GM12873 (cell line): ENCODE measurements around the gene TINAG.

ENCODE experiments used
- CTCF ChIP-seq: IDR thresholded peaks from 2 replicates; pipeline ENCODE4 v1.5.1; 2012; ENCODE audit warnings: low read depth, mild to moderate bottlenecking, moderate library complexity, low read length, control low read depth; ENCODE audit not compliant: insufficient read depth; ENCODE audit errors: missing control alignments

Gene TINAG

GRCh38 chr6:54426995-54427394, 118.8 kb downstream of the TINAG start:
- no peak for TF ChIP-seq CTCF

GRCh38 chr6:54427396-54427937, 119.2 kb downstream of the TINAG start:
- TF ChIP-seq CTCF: no peak

- TF ChIP-seq CTCF: no peak
Observed at GRCh38 chr6:54428431-54428830, 120.2 kb downstream of the TINAG start.

GRCh38 chr6:54431466-54431865, 123.2 kb downstream of the TINAG start:
- no peak for TF ChIP-seq CTCF
